H1 (cell line): ENCODE measurements around the gene GRIK4. TPM values are rescaled to one million over a fixed set of nuclear protein-coding genes. Genes with fewer than 3 reads are reported as not detected.
"Not testable (repeated sequence)": the region's sequence is repeated elsewhere in the genome, so short reads cannot be mapped to it uniquely, and the experiment has no call there.

Source experiments
- CTCF ChIA-PET: fragments of 300-600 bp; sonication (Branson Sonifier 250); formaldehyde crosslinking; loops from one replicate; lab custom pipeline; 2021; ENCODE audit not compliant: partially characterized antibody; lab: Charles Lee
- POLR2A ChIA-PET: fragments of 300-600 bp; sonication (Branson Sonifier 250); formaldehyde crosslinking; loops from one replicate; lab custom pipeline; 2021; ENCODE audit warnings: inconsistent platforms; ENCODE audit not compliant: partially characterized antibody; lab: Charles Lee
- DNase-seq, 2 experiments: peaks; one replicate each; pipeline versions ENCODE4 v3.0.0 to v3.0.0-alpha.2; 2010 to 2022; ENCODE audit warnings: low spot score in 2 of 2, low read depth in 1 of 2, mixed read lengths in 1 of 2
- FAIRE-seq: peaks from 2 replicates; lab custom pipeline; 2011; peaks lifted over from hg19 to GRCh38; lab: Jason Lieb, UNC
- H2AFZ ChIP-seq: 2 replicates; pipeline ENCODE4 v1.8.1; 2012; ENCODE audit warnings: low read length, inconsistent platforms
- H2AK5ac ChIP-seq: 2 replicates; pipeline ENCODE4 v1.6.1; 2013; ENCODE audit warnings: low read depth, low read length
- H2BK120ac ChIP-seq: replicated peaks from 2 replicates; pipeline ENCODE3; 2013; ENCODE audit warnings: low read depth, low read length, inconsistent platforms
- H2BK12ac ChIP-seq: 2 replicates; pipeline ENCODE4 v1.6.1; 2013; ENCODE audit warnings: low read depth, low read length
- H2BK15ac ChIP-seq: 2 replicates; pipeline ENCODE4 v1.6.1; 2013; ENCODE audit warnings: low read length
- H2BK20ac ChIP-seq: 2 replicates; pipeline ENCODE4 v1.6.1; 2013; ENCODE audit warnings: low read length
- H2BK5ac ChIP-seq: 2 replicates; pipeline ENCODE4 v1.6.1; 2013; ENCODE audit warnings: low read depth, low read length
- H3K14ac ChIP-seq: 2 replicates; pipeline ENCODE4 v1.6.1; 2013; ENCODE audit warnings: inconsistent platforms; ENCODE audit not compliant: insufficient read length
- H3K18ac ChIP-seq: 2 replicates; pipeline ENCODE4 v1.6.1; 2013; ENCODE audit warnings: low read length; ENCODE audit errors: extremely low read depth
- H3K23ac ChIP-seq: 2 replicates; pipeline ENCODE4 v1.6.1; 2013; ENCODE audit warnings: inconsistent platforms; ENCODE audit not compliant: insufficient read length
- H3K23me2 ChIP-seq: 2 replicates; pipeline ENCODE4 v1.6.1; 2013; ENCODE audit warnings: low read depth, low read length
- H3K27ac ChIP-seq: 2 replicates; pipeline ENCODE4 v1.6.1; 2011; ENCODE audit warnings: low read depth, low read length, inconsistent platforms
- H3K27me3 ChIP-seq, 4 experiments: replicated peaks in 1 of 4; 1 replicate in 1 of 4; 2 replicates in 3 of 4; pipeline versions ENCODE4 v1.6.1 to v1.8.1; 2011 to 2013; ENCODE audit warnings: low read length in 3 of 4, mild to moderate bottlenecking in 3 of 4, inconsistent platforms in 2 of 4, mixed read lengths in 2 of 4, moderate library complexity in 1 of 4; ENCODE audit not compliant: control insufficient read depth in 3 of 4, insufficient read depth in 3 of 4; ENCODE audit errors: extremely low read depth in 1 of 4
- H3K36me3 ChIP-seq, 4 experiments: 2 replicates each; pipeline versions ENCODE4 v1.6.1 to v1.8.1; 2011 to 2013; ENCODE audit warnings: mild to moderate bottlenecking in 4 of 4, low read length in 3 of 4, moderate library complexity in 2 of 4, control low read depth in 1 of 4, inconsistent platforms in 1 of 4; ENCODE audit not compliant: insufficient read depth in 4 of 4, control insufficient read depth in 2 of 4
- H3K4ac ChIP-seq: replicated peaks from 2 replicates; pipeline ENCODE3; 2013; ENCODE audit warnings: low read length, low read depth, mixed read lengths, inconsistent platforms; ENCODE audit not compliant: insufficient read length
- H3K4me1 ChIP-seq, 4 experiments: replicated peaks in 1 of 4; 1 replicate in 1 of 4; 2 replicates in 3 of 4; pipeline versions ENCODE4 v1.6.1 to v1.8.1; 2011 to 2013; ENCODE audit warnings: low read length in 3 of 4, inconsistent platforms in 2 of 4, mixed read lengths in 1 of 4; ENCODE audit not compliant: insufficient read depth in 4 of 4, control insufficient read depth in 3 of 4
- H3K4me2 ChIP-seq, 2 experiments: 2 replicates each; pipeline versions ENCODE4 v1.6.1 to v1.8.1; 2011 to 2013; ENCODE audit warnings: low read depth in 2 of 2, low read length in 2 of 2, control low read depth in 1 of 2, inconsistent platforms in 1 of 2, mild to moderate bottlenecking in 1 of 2; ENCODE audit not compliant: insufficient read depth in 1 of 2
- H3K4me3 ChIP-seq, 4 experiments: fragments of 200-600, 300-600 bp in 1 of 4; sonication (generic), shearing (Covaris generic), sonication (Bioruptor Twin) in 1 of 4; 2 replicates each; pipeline versions ENCODE4 v1.5.1 to v1.8.1; 2011 to 2016; ENCODE audit warnings: low read length in 4 of 4, low read depth in 3 of 4, control low read depth in 2 of 4, inconsistent platforms in 2 of 4, mild to moderate bottlenecking in 2 of 4, mixed read lengths in 1 of 4, moderate library complexity in 1 of 4; ENCODE audit not compliant: insufficient read depth in 2 of 4; ENCODE audit errors: extremely low read depth in 1 of 4
- H3K56ac ChIP-seq: replicated peaks from 2 replicates; pipeline ENCODE3; 2013; ENCODE audit warnings: low read depth, mild to moderate bottlenecking, mixed read lengths, low read length, inconsistent platforms; ENCODE audit not compliant: insufficient read length
- H3K79me1 ChIP-seq: 2 replicates; pipeline ENCODE4 v1.6.1; 2013; ENCODE audit warnings: low read depth, low read length, control low read depth
- H3K79me2 ChIP-seq, 2 experiments: 2 replicates each; pipeline versions ENCODE4 v1.6.1 to v1.8.1; 2012 to 2013; ENCODE audit warnings: low read length in 2 of 2, mild to moderate bottlenecking in 2 of 2, inconsistent platforms in 1 of 2; ENCODE audit not compliant: insufficient read depth in 2 of 2, control insufficient read depth in 1 of 2
- H3K9ac ChIP-seq, 4 experiments: replicated peaks in 1 of 4; 1 replicate in 1 of 4; 2 replicates in 3 of 4; pipeline versions ENCODE4 v1.6.1 to v1.8.1; 2011 to 2013; ENCODE audit warnings: low read depth in 3 of 4, low read length in 3 of 4, control low read depth in 2 of 4, mild to moderate bottlenecking in 2 of 4, moderate library complexity in 2 of 4, inconsistent platforms in 1 of 4; ENCODE audit errors: extremely low read depth in 1 of 4
- H3K9me3 ChIP-seq, 2 experiments: 2 replicates each; pipeline versions ENCODE4 v1.6.1 to v1.8.1; 2012 to 2013; ENCODE audit warnings: mild to moderate bottlenecking in 2 of 2, moderate library complexity in 2 of 2, control low read depth in 1 of 2, inconsistent platforms in 1 of 2, low read depth in 1 of 2, low read length in 1 of 2, mixed read lengths in 1 of 2; ENCODE audit not compliant: insufficient read depth in 2 of 2
- H4K20me1 ChIP-seq, 2 experiments: replicated peaks in 1 of 2; 2 replicates each; pipeline versions ENCODE3 to v1.8.1; 2011 to 2013; ENCODE audit warnings: inconsistent platforms in 2 of 2, low read length in 2 of 2, mild to moderate bottlenecking in 1 of 2; ENCODE audit not compliant: insufficient read depth in 2 of 2, control insufficient read depth in 1 of 2
- H4K5ac ChIP-seq: 2 replicates; pipeline ENCODE4 v1.6.1; 2013; ENCODE audit warnings: low read length, low read depth, mixed read lengths, inconsistent platforms; ENCODE audit not compliant: insufficient read length
- H4K8ac ChIP-seq: 2 replicates; pipeline ENCODE4 v1.8.0; 2013; ENCODE audit warnings: mild to moderate bottlenecking, moderate library complexity, low read length, inconsistent platforms; ENCODE audit not compliant: insufficient read depth; ENCODE audit errors: extremely low read depth
- H4K91ac ChIP-seq: replicated peaks from 2 replicates; pipeline ENCODE3; 2013; ENCODE audit warnings: low read length, mixed read lengths, inconsistent platforms; ENCODE audit not compliant: insufficient read length
- WGBS, 2 experiments: shearing (Covaris generic) in 1 of 2; methylation state at CpG; one replicate each; pipeline versions ENCODE4 v1.1.6 to v1.1.7; 2013 to 2015; ENCODE audit warnings: low lambda C conversion rate in 2 of 2, mixed read lengths in 2 of 2, inconsistent platforms in 1 of 2, low coverage in 1 of 2, missing lambda C conversion rate in 1 of 2; ENCODE audit not compliant: insufficient replicate concordance in 2 of 2, insufficient coverage in 1 of 2, insufficient read length in 1 of 2; ENCODE audit errors: extremely low coverage in 1 of 2, missing lambda C conversion rate in 1 of 2; 5-methylcytosine and 5-hydroxymethylcytosine counted together
- polyA plus RNA-seq, 7 experiments: library from polyadenylated mRNA; depleted of rRNA in 3 of 7; stranded (reverse) in 5 of 7; unstranded in 2 of 7; fragments of >200 nt in 5 of 7; fragments of 200-250 nt in 2 of 7; gene quantifications; 1 replicate in 5 of 7; 2 replicates in 1 of 7; 4 replicates in 1 of 7; pipeline versions ENCODE4 v1.2.1 to v1.2.3, GENCODE V29; 2011 to 2013; ENCODE audit warnings: missing spikeins in 2 of 7, mixed read lengths in 2 of 7
- total RNA-seq: library from RNA; stranded (reverse); fragmentation: NEBNext Ultra II Directional; extraction: Animal tissue kit (Norgen Biotek cat#: 25700); gene quantifications from 2 replicates; pipeline ENCODE4 v1.2.1, GENCODE V29; 2021

The GRIK4 gene
- total and polyA plus RNA-seq, 2 of the 8 experiments (the other 6 are each of a cell fraction or from before 2014, with no cell fraction given): 1.2 to 2.9 TPM

DNA sequence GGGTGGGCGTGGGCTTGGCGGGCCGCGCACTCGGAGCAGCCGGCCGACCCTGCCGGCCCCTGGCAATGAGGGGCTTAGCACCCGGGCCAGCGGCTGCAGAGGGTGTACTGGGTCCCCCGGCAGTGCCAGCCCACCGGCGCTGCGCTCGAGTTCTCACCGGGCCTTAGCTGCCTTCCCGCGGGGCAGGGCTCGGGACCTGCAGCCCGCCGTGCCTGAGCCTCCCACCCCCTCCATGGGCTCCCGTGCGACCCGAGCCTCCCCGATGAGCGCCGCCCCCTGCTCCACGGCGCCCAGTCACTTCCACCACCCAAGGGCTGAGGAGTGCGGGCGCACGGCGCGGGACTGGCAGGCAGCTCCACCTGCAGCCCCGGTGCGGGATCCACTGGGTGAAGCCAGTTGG is 510.2 kb downstream of the GRIK4 start:
- H4K20me1 ChIP-seq, H2BK12ac ChIP-seq, H3K9ac ChIP-seq, H3K14ac ChIP-seq, H4K8ac ChIP-seq, H3K27ac ChIP-seq, H4K91ac ChIP-seq, H3K27me3 ChIP-seq, H3K36me3 ChIP-seq, H2AK5ac ChIP-seq, H3K9me3 ChIP-seq, H4K5ac ChIP-seq, DNase-seq, H3K4ac ChIP-seq, H2BK20ac ChIP-seq, H3K18ac ChIP-seq, POLR2A ChIA-PET, H3K4me1 ChIP-seq, H2BK15ac ChIP-seq, H3K23me2 ChIP-seq, H2BK120ac ChIP-seq, H3K4me2 ChIP-seq, H3K23ac ChIP-seq, H3K79me1 ChIP-seq, H3K56ac ChIP-seq, H2BK5ac ChIP-seq, H3K4me3 ChIP-seq, H2AFZ ChIP-seq, FAIRE-seq: not testable (repeated sequence)
- CTCF ChIA-PET: interaction anchor here (0.8 kb wide), 1 partner anchor 77 kb away, joined by 3 read pairs; no protein-coding TSS in a partner anchor
- H3K79me2 ChIP-seq: peaks cover 10 to 25% of the 10 kb centered on the region in 2 experiments
- 99% methylated on average over 10 of the region's 36 CpGs; no CpG with 5 or more reads in 1 of the 2 experiments for WGBS, 2 experiments
